Measurements from ENCODE around the gene GABARAPL2. TPM values are rescaled to one million over a fixed set of nuclear protein-coding genes. Genes with fewer than 3 reads are reported as not detected.
"Not testable (repeated sequence)": the region's sequence is repeated elsewhere in the genome, so short reads cannot be mapped to it uniquely, and the experiment has no call there.

The GABARAPL2 gene
- total RNA-seq, 1 donor from 2014 or later: 79.0 TPM

DNA sequence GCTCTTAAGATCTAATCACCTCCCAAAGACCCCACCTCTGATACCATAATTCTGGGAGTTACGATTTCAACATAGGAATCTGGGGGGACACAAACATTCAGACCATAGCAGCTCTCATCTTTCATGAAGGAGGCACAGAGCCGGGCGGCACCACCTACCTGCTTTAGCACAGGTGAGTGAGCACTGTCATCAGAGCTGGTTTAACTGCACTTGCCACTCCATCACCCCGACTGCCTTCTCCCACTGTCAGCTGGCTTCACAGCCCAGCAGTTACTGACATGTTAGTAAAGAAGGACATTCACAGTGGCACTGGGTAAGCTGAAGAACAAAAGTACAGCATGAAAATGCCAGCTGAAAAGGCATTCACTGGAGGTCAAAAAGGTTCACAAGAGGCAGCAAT is 22.5 kb downstream of the GABARAPL2 start:
- Mint-ChIP-seq H3K9me3 (ENCODE audit: low read depth) (no peaks in the 10 kb centered on the region), H3K36me3 (ENCODE audit: insufficient read depth) (peaks cover 4% of the 10 kb centered on the region), H3K27ac (no peak overlapping the region), H3K4me3 (ENCODE audit: low read depth) (no peak overlapping the region), H3K27me3 (no peaks in the 10 kb centered on the region), H3K4me1 (ENCODE audit: low read depth) (no peaks in the 10 kb centered on the region)
- no peak for DNase-seq (ENCODE audit: low spot score, unreplicated experiment)
- TF ChIP-seq, protein P1, sequence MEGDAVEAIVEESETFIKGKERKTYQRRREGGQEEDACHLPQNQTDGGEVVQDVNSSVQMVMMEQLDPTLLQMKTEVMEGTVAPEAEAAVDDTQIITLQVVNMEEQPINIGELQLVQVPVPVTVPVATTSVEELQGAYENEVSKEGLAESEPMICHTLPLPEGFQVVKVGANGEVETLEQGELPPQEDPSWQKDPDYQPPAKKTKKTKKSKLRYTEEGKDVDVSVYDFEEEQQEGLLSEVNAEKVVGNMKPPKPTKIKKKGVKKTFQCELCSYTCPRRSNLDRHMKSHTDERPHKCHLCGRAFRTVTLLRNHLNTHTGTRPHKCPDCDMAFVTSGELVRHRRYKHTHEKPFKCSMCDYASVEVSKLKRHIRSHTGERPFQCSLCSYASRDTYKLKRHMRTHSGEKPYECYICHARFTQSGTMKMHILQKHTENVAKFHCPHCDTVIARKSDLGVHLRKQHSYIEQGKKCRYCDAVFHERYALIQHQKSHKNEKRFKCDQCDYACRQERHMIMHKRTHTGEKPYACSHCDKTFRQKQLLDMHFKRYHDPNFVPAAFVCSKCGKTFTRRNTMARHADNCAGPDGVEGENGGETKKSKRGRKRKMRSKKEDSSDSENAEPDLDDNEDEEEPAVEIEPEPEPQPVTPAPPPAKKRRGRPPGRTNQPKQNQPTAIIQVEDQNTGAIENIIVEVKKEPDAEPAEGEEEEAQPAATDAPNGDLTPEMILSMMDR (IDR thresholded peaks at IDR 0.05; ENCODE audit: unreplicated experiment): no peak

DNA sequence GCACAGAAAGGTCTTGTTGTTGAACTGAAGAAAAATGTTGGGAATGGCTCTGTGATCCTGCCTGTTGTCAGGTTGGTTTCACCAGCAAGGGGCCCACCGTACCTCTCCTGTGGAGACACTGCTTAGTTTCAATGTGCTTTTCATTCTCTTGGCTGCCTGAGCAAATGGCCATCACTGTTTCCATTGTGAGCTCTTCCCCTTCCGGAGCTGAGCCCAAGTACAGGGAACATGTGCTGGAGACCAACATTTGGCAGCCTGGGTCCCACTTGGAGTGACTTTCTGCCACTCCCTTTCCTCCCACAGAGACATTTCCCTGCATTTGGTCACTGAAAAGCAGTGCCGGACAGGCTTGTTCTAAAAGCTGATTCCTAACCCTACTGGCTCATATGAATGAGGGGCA is 23.1 kb downstream of the GABARAPL2 start:
- no peaks in the 10 kb centered on the region for H3K27me3 Mint-ChIP-seq
- TF ChIP-seq, protein P1 (IDR thresholded peaks at IDR 0.05; ENCODE audit: unreplicated experiment): no peak
- H3K36me3 Mint-ChIP-seq (ENCODE audit: insufficient read depth): peaks cover 4% of the 10 kb centered on the region
- DNase-seq (ENCODE audit: low spot score, unreplicated experiment): no peak
- peaks cover 1% of the 10 kb centered on the region for H3K4me1 Mint-ChIP-seq (ENCODE audit: low read depth)
- no peaks in the 10 kb centered on the region for H3K9me3 Mint-ChIP-seq (ENCODE audit: low read depth)
- no peak overlapping the region for H3K4me3 Mint-ChIP-seq (ENCODE audit: low read depth)
- H3K27ac Mint-ChIP-seq: no peak overlapping the region

DNA sequence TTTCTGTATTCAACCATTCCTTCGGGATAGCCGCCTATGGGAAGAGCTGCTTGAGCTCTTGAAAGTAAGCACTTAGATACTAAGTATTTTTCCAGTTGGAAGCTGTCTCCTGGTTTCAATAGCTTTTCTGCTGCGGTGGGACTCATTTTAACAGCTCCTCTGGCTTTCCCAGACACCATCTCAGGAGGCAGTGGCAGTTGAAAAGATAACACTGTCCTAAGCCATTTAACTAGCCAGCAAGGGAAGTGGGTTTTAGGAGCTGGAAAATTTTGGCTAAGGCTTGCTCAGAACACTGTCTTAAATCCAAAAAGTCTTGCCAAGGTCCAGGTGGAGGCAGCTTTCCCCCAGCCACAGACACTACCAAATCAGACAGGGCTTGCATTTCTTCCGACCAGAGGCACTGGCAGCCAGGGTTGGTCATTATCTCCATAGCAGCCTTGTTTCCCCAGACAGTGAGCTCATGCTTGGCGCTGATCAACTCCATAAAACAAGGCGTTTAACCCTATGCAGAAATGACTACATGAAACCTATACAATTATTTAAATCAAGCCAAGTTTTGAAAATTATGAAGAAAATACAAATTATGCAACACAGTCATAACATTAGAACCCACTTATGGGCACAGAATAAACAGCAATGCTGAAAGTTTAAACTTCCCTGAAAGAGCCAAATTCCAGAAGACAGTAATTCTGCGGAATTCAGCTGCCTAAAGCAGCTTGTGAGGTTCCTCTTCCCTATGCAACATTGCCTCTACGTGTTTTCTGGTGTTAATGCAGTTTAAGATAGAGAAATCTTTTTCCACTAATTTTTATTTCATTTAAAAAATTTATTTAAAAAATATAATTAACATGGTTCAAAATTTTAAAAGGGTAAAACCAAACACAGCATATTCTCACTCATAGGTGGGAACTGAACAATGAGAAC is 25.0 kb downstream of the GABARAPL2 start:
- peaks cover 4% of the 10 kb centered on the region for H3K4me1 Mint-ChIP-seq (ENCODE audit: low read depth)
- TF ChIP-seq, protein P1 (IDR thresholded peaks at IDR 0.05; ENCODE audit: unreplicated experiment): no peak
- no peaks in the 10 kb centered on the region for H3K9me3 Mint-ChIP-seq (ENCODE audit: low read depth)
- peaks cover 5% of the 10 kb centered on the region for H3K36me3 Mint-ChIP-seq (ENCODE audit: insufficient read depth)
- H3K4me3 Mint-ChIP-seq (ENCODE audit: low read depth): no peak overlapping the region
- DNase-seq (ENCODE audit: low spot score, unreplicated experiment): no peak
- no peaks in the 10 kb centered on the region for H3K27me3 Mint-ChIP-seq
- H3K27ac Mint-ChIP-seq: no peak overlapping the region

GRCh38 chr16:75591927-75592326 is 25.7 kb downstream of the GABARAPL2 start:
- H3K36me3 Mint-ChIP-seq (ENCODE audit: insufficient read depth); H3K9me3 Mint-ChIP-seq (ENCODE audit: low read depth): not testable (repeated sequence)

GRCh38 chr16:75593308-75593707 is 27.1 kb downstream of the GABARAPL2 start:
- no peak overlapping the region for H3K4me3 Mint-ChIP-seq (ENCODE audit: low read depth)
- H3K36me3 Mint-ChIP-seq (ENCODE audit: insufficient read depth): peaks cover 17% of the 10 kb centered on the region
- H3K9me3 Mint-ChIP-seq (ENCODE audit: low read depth): peaks cover 3% of the 10 kb centered on the region
- TF ChIP-seq, protein P1 (IDR thresholded peaks at IDR 0.05; ENCODE audit: unreplicated experiment): no peak
- H3K27me3 Mint-ChIP-seq: no peaks in the 10 kb centered on the region
- no peak overlapping the region for H3K27ac Mint-ChIP-seq
- H3K4me1 Mint-ChIP-seq (ENCODE audit: low read depth): peaks cover 4% of the 10 kb centered on the region
- no peak for DNase-seq (ENCODE audit: low spot score, unreplicated experiment)

More at GRCh38 chr16:75591927-75592326, 25.7 kb downstream of the GABARAPL2 start:
- not testable (repeated sequence) for DNase-seq (ENCODE audit: low spot score, unreplicated experiment); H3K4me1 Mint-ChIP-seq (ENCODE audit: low read depth); H3K27me3 Mint-ChIP-seq; H3K27ac Mint-ChIP-seq; H3K4me3 Mint-ChIP-seq (ENCODE audit: low read depth)
